Nephron progenitor cell (in vitro differentiated cells): ENCODE measurements around the gene CNNM1.

ENCODE experiments used
- DNase-seq: peaks from one replicate; pipeline ENCODE4 v3.0.0; 2021
- H3K27ac Mint-ChIP-seq: 2 replicates; pipeline ENCODE4 v1.8.0; 2021; ENCODE audit warnings: mild to moderate bottlenecking, moderate library complexity, mixed read lengths
- H3K27me3 Mint-ChIP-seq: 2 replicates; pipeline ENCODE4 v1.8.0; 2021; ENCODE audit warnings: mild to moderate bottlenecking, low read depth, mixed read lengths; ENCODE audit not compliant: poor library complexity
- H3K36me3 Mint-ChIP-seq: 2 replicates; pipeline ENCODE4 v1.8.0; 2021; ENCODE audit warnings: low read depth, mixed read lengths
- H3K4me1 Mint-ChIP-seq: 2 replicates; pipeline ENCODE4 v1.8.0; 2021; ENCODE audit warnings: mixed read lengths
- H3K4me3 Mint-ChIP-seq: 2 replicates; pipeline ENCODE4 v1.8.0; 2021; ENCODE audit warnings: mild to moderate bottlenecking, moderate library complexity, mixed read lengths
- H3K9me3 Mint-ChIP-seq: 2 replicates; pipeline ENCODE4 v1.8.0; 2021; ENCODE audit warnings: mild to moderate bottlenecking, moderate library complexity, mixed read lengths
- CTCF ChIP-seq: fragments of 200-600 bp; sonication (generic); IDR thresholded peaks from 2 replicates; pipeline ENCODE4 v1.5.0; 2021; ENCODE audit warnings: antibody characterized with exemption

Gene CNNM1

DNA sequence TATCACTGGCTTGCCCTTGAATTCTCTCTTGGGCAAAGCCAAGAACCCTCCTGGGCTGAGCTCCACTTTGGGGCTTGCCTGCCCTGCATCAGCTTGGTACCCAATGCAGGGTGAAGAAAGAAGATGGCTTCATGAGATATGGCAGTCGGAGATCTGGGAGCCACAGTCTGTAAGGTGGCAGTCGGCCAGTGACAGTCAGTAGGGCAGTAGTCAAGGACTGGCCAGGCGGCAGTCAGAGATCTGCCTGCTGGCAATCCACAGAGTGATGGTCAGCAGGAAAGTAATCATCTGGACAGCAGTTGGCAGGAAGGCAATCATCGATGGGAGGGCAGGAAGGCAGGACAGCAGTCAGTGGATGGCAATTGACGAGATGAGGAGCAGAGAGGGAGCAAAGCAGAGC is 32.6 kb upstream of the CNNM1 start:
- no peaks in the 10 kb centered on the region for H3K36me3 Mint-ChIP-seq
- no peaks in the 10 kb centered on the region for H3K9me3 Mint-ChIP-seq
- H3K27me3 Mint-ChIP-seq = peaks cover 22% of the 10 kb centered on the region
- DNase-seq = no peak
- H3K4me1 Mint-ChIP-seq = no peaks in the 10 kb centered on the region
- TF ChIP-seq CTCF = no peak
- no peak overlapping the region for H3K4me3 Mint-ChIP-seq
- H3K27ac Mint-ChIP-seq = no peak overlapping the region

DNA sequence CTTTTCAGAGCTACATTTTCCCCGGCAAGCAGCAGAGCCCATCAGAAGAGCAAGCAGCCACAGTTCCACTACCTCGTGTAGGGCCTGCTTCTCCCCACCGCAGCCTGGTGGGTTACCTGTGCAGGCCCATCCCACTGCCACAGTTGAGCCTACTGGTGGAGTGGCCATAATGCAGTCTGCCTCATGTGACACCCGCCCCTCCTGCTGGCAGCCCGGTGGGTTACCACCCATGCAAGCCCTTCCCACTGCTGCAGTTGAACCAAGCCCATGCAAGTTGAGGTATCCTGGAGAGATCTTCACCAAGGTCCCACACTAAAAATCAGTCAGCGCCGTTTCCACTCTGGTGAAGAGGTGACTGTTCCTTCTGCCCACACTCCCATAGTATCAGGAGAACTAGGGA is 32.1 kb upstream of the CNNM1 start:
- no peak overlapping the region for H3K27ac Mint-ChIP-seq
- no peaks in the 10 kb centered on the region for H3K4me1 Mint-ChIP-seq
- DNase-seq = peak; percentile 3
- H3K36me3 Mint-ChIP-seq = no peaks in the 10 kb centered on the region
- H3K27me3 Mint-ChIP-seq = peaks cover 22% of the 10 kb centered on the region
- no peaks in the 10 kb centered on the region for H3K9me3 Mint-ChIP-seq
- H3K4me3 Mint-ChIP-seq = no peak overlapping the region
- TF ChIP-seq CTCF = no peak

DNA sequence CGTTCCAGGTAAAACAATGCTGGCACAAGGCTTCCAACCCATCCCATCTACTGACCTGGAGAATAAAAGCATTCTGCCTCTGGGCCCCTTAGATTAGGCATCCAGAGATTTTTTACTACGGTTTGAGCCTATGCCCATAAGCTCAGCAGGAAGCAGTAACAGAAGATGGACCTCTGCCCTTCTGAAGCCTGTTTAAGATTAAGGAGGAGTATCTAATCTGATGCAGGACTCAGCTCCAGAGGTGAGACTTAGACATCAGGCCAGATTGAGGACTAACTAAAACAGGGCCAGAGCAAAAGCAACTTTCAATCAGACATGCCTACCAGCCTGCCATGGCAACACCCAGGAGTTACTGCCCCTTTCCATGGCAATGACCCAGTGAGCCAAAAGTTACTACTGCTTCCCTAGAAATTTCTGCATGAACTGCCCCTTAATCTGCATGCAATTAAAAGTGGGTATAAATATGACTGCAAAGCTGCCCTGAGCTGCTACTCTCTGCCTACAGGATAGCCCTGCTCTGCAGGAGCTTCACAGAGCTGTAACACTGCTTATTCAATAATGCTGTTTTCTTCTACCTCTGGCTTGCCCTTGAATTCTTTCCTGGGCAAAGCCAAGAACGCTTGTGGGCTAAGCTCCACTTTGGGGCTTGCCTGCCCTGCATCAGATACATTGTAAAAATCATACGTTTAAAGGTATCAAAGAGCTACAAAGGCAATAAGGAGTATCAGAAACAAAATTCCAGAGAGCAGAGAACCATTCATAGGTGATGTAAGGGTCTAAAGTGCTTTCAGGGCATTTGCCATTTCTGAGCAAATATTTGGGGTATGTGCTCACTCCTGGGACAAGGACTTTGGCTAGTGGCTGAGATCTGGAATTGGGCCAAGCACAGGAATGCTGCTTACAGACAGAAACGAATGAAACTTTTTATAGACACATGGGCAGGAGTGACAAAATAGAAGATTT is 25.0 kb upstream of the CNNM1 start:
- Mint-ChIP-seq H3K27me3 (peaks cover 17% of the 10 kb centered on the region), H3K4me1 (no peaks in the 10 kb centered on the region), H3K4me3 (no peak overlapping the region), H3K9me3 (peaks cover 17% of the 10 kb centered on the region), H3K27ac (no peak overlapping the region), H3K36me3 (no peaks in the 10 kb centered on the region)
- DNase-seq = no peak
- no peak for TF ChIP-seq CTCF

- no peak overlapping the region for H3K4me3 Mint-ChIP-seq
These were observed 24.3 kb upstream of the CNNM1 start for GRCh38 chr10:99304862-99305229.

DNA sequence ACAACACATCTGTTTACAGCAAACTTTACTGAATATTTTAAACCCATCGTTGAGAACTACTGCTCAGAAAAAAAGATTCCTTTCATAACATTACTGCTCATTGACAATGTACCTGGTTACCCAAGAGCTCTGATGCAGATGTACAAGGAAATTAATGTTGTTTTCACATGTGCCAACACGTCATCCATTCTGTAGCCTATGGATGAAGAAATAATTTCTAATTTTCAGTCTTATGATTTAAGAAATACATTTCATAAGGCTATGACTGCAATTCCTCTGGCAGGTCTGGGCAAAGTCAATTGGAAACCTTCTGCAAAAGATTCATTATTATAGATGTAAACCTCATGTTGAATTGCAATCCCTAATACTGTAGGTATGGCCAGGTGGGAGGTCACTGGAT is 16.7 kb upstream of the CNNM1 start:
- H3K9me3 Mint-ChIP-seq = peaks cover 30% of the 10 kb centered on the region
- H3K36me3 Mint-ChIP-seq = no peaks in the 10 kb centered on the region
- no peaks in the 10 kb centered on the region for H3K4me1 Mint-ChIP-seq
- no peak overlapping the region for H3K4me3 Mint-ChIP-seq
- H3K27me3 Mint-ChIP-seq = peaks cover 25% of the 10 kb centered on the region
- no peak for DNase-seq
- TF ChIP-seq CTCF = no peak
- no peak overlapping the region for H3K27ac Mint-ChIP-seq

More at GRCh38 chr10:99304862-99305229, 24.3 kb upstream of the CNNM1 start:
- H3K9me3 Mint-ChIP-seq = peaks cover 20% of the 10 kb centered on the region
- H3K27me3 Mint-ChIP-seq = peaks cover 11% of the 10 kb centered on the region
- H3K27ac Mint-ChIP-seq = no peak overlapping the region
- DNase-seq = no peak
- no peak for TF ChIP-seq CTCF
- no peaks in the 10 kb centered on the region for H3K36me3 Mint-ChIP-seq
- no peaks in the 10 kb centered on the region for H3K4me1 Mint-ChIP-seq

DNA sequence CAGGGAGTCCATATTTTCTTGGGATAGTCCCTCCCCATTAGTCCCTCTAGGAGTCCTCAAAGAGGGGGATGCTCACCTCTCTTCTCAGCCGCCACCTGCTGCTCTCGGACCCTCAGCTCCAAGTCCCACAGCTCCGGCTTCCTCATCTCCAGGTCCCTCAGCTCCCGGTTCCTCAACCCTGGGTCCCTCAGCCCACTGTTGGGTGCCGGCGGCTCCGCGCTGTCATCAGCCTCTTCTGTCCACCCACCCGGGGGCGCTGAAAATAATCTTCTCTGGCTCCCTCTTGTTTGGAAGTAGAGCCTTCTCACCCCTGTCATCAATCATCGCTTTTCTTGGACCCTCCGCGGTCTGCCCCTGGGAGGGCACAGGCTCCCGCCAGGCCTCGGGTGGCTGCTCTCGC is 13.3 kb upstream of the CNNM1 start:
- DNase-seq = no peak
- H3K4me1 Mint-ChIP-seq = no peaks in the 10 kb centered on the region
- H3K27me3 Mint-ChIP-seq = peaks cover 31% of the 10 kb centered on the region
- no peaks in the 10 kb centered on the region for H3K36me3 Mint-ChIP-seq
- H3K9me3 Mint-ChIP-seq = peaks cover 7% of the 10 kb centered on the region
- no peak overlapping the region for H3K4me3 Mint-ChIP-seq
- no peak for TF ChIP-seq CTCF
- no peak overlapping the region for H3K27ac Mint-ChIP-seq
